Germinal center (tissue), 1 donor: Measurements from ENCODE around the gene PRKCD.

Experiments used
- DNase-seq: peaks from one replicate; pipeline ENCODE4 v3.0.0; 2012; ENCODE audit warnings: mixed read lengths, low spot score

PRKCD gene

DNA sequence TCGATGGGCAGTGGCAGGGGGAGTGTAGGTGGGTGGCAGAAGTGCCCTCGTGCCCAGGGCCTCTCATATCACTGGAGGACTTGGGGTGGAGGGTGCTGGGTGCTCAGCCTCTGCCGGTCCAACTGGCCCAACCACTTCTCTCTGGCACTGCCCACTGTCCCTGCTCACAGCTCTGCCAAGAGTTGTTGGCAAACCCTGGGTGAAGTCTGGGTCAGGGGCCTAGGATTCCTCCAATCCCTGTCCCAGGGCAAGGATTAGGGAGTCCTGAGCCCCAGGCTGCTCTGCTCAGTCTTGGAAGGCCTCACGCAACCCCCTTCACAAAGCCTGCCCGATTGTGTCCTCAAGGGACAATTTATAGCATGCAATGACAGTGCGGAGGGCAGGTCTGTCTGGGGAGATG, 5.2 kb upstream of the PRKCD start:
- DNase-seq, result no peak

DNA sequence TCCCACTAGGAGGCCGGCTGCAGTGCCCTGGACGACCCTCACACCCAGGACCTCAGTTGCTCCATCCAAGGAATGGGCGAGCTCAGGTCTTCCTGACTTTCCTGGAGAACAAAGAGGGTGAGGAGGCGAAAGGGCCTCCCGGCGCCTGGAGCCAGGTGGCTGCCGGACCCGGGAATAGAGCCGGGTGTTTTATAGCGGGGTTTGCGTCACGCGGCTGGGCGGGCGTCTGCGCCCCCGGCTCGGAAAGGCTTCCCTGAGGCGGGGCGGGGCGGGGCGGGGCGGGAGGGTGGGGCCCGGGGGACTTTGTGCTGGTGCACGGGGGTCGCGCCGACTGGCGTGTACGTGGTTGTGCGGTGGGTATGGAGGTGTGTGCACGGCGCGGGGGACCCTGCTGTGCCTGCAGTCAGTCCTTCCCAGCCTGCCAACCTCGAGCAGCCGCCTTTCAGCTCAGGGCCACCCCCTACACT, 4.6 kb upstream of the PRKCD start:
- no peak for DNase-seq

DNA sequence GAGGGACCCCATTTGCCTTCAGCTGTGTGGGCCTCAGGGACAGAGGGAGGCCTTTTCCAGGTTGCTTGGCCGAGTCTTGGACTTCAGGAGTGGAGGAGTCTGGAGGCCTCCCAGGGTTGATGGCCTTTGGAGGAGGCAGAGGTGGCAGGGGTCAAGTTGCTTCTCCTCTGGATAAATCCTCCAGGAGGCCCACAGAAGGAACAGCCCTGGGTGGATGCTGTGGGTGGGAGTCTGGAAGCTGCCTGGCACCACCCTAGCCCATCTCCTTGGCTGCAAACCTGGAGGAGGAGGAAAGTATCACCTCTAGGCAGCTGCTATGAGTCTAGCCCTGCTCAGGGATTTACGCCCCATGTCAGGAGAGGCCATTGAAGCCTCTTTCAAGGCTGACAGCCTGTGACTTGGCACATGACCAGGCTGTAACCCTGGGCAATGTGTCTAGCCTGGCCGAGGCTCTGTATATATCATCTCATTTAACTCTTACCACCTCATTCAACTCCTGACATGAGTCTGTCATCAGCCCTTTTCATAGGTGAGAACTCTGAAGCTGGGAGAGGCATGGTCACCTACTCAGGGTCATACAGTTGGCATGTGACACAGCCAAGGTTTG, 2.9 kb upstream of the PRKCD start:
- DNase-seq, result no peak

DNA sequence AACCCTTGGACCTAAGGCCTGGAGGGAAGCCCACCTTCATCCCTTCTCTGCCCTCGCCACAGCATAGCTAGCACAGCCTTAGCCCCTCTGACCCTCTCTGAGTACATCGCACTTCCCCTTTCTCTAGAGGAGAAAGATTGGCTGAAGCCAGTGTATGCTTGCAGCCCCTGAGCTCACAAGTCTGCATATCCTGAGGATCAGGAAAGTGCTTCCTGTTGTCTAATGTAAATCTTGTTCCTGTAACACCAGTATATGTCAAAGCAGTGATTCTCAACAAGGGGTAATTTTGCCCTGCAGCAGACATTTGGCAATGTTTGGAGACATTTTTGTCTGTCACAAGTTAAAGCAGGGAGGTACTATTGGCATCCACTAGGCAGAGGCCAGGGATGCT, 2.2 kb upstream of the PRKCD start:
- DNase-seq, result no peak

DNA sequence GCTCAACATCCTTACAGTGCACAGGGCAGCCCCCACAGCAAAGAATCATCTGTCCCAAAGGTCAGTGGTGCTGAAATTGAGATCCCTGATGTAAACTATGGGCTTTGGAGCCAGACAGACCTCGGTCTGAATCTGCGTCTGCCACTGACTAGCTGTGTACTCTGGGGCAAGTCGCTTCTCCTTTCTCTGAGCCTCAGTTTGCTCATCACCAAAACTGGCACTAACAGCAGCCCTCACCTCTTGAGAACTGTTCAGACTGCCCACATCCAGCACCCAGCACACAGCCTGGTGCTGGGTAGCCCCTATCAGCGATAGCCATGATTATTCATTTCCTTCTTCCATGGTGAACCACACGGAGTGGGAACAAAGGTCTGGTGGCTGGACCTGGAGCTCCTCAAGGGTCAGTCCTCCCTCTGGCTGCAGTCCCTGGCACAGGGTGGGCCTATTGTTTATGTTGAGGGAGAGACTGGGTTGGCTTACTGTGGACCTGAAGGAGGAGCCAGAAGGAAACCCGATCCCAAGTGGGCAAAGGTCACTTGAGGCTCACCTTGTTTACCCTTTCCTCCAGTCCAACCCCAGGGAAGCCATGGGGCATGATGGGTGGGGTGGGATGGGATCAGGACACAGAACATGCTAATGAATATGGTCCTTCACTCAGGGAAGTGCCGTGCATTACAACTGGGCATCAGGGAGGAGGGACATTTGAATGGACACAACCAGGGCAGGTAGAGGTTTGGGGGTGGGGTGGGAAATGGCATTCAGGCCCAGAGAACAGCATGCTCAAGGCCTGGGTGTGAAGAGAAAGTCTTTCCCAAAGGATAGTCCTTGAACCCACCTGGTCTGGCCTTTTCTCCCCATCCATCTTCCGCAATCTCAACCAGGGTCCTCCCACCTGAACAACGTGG, 1.6 kb upstream of the PRKCD start:
- no peak for DNase-seq

DNA sequence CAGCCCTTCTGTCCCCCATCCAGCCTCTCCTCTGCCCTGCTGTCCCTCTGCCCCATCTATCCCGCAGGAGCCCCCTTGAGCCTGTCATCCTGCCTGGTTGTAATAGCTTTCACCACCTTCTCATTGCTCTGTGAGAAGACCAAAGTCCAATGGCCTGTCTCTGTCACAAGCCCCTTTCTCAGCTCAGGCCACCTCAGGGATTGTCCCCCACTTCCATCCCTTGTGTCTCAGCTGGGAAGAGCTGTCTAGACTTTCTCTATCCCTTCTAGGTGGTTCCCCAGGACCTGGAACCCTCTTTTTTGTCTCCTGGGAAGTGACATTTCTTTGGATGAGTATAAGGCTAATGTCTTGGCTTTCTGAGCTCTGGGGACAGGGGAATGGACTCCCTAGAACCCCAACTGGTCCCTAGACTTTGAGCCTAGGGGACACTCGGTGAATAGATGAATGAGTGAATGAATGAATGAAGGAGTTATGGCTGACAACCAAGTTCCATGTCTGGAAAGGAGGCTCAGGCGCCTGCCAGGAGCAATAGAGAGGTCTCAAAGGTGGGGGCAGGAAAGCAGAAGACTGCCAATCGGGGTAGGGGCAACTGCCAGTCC, 849 bp upstream of the PRKCD start:
- DNase-seq, result no peak

DNA sequence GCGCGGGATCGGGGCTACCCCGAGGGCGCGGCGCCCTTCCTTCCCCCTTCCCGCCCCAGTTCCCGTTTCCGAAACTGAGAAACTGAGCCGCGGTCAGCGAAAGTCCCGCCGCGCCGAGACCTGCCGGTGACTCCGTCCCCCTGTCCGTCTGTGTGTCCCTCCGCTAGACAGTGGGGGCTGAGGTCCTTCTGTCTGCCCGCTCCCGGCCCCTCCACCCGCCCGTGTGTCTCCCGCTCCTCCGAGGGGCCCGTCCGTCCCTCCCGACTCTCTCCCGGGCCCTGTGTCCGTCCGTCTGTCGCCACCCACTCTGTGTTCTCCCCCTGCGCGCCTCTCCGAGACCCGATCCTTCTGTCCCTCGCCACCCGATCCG, 426 bp downstream of the PRKCD start:
- no peak for DNase-seq

DNA sequence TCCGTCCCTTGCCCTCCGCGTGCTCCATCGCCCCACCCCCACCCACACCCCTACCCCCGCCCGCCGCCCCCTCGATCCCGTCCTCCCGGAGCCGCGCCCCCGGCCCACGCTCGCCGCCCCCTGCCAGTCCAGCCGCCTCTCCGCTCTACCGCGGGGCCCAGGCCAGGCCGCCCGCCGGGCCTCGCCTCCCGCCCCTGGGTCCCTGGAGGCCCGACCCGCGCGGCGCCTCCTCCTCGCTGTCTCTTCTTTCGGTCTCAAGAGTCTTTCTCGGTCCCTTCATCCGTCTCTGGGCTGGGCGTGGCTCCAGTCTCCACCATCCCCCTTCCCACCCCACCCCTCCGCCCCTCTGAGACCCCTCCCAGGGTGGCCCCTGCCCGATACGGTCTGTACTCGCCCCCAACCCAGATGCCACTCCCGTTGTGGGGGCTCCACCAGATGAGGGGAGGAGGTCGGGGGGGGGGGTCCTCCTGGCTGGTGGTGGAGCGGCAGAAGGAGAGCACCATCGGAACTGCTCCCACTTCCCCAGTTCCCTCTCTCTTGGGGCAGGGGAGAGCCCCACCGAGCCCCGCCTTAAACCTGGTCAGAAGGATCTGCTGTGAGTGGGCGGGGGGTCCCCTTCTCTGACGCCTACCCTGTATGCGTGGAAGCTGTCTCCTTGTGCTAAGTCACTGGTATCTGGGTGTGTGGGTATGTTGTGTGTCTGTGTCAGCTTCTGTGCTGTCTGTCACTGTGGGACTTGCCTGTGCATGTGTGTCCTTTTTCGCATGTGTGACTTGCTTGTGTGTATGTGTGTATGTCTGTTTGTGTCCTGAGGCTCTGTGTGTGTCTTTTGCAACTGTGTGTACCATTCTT, 1.0 kb downstream of the PRKCD start:
- peak; percentile 76 for DNase-seq

DNA sequence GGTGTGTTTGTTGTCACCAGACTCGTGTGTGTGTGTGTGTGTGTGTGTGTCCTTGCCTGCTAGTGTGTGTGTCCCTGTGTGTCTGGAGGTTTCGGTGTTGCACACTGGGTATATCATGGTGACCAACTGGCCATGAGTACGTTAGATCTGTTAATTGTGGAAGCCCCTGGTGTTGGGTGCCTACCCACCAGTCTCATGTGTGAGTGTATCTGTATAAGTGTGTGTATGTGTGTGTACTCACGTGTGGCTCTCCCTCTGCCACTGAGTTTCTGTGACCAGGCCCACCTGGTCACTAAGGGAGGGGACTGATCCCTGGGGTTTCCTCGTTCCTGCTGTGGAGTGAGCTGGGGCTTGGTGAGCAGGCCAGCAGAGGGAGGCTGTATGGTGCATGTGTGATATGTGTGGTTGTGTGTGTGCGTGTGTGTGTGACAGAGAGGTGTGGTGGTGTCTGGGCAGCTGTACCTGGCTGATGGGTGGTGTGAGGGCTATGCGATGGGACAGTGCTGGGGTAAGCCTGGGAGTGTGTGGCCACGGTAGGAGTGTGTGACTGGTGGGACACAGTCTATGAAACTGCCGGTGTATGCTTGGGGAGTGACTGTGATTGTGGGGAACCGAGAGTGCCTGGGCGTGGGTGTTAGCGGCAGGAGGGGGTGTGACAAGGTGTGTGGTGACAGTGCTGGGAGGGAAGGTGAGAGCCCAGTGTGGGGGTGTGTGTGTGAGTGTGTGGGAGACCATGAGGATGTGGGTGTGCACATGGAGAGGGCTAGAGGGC, 1.8 kb downstream of the PRKCD start:
- DNase-seq, result peak; percentile 64

DNA sequence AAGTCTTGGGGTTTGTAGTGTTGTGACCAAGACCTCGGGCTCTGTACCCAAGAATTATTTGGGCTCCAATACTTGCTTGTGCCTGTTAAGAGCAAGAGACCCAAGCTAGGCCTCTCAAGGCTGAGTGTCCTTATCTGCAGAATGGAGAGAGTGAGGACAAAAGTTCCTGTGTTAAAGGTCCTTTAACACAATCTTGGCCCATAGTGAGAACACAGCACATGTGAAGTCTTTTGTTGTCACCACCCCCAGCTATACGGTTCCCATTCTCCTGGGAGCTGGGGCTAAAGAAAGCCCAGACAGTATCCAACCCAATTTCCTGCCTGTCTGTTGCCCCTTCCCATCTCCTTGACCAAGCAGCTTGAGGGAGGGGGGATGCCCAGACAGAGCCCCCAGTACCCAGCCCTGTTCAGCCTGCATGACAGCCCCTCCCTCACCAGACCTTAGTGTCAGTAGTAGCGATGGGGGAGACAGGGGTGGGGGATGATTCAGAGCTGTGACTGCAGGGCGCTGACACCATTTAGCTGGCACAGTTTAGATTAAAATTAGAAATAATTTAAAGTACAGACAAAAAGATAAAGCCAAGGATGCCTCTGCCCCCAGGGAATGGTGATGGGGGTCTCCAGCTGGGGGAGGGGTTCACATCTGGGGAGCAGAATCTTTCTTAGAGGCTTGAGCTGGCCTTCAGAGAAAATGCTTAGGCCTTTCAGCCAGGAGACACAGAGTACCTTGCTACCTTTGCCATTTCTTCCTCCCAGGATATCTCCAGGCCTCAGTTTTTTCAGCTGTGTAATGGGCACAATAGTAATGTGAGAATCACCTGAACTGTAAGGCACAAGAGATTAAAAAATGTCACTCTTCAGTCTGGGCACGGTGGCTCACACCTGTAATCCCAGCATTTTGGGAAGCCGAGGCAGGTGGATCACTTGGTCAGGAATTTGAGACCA, 2.7 kb downstream of the PRKCD start:
- DNase-seq, result no peak

DNA sequence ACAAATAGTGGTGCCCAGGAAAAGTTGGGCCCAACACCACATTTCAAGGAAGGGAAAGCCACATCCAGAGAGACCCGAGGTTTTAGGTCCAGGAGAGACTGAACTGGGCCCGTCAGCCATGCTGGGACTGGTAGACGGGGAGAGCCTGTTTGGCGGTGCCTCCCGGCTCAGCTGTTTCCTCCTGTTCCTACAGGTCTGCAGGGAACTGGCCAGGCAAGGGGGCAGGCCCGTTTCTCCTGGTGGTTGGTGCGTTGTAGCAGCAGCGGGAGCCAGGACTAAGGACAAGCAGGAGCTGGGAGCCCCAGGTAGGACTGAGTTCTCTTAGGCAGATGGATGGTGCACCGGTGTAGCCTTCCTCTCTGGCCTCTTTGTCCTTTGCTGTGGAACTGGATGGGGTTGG, 3.9 kb downstream of the PRKCD start:
- DNase-seq, result no peak

DNA sequence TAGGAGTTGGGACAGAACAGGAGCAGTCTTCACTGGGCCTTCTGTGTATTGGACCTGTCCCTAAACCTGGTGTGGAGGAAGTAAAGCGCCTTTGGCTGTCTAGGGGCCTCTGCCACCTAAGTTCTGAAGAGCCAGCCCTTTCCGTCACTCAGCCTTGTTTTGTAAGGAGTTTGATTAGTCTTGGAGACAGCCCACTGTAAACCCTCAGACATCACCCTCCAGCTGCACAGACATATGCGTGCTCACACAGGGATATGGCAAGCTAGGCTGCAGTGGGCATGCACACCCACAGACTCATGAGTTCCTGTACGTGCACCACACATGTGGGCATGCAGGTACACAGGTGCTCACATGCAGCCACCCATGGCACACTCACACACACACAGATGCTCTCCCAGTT, 5.2 kb downstream of the PRKCD start:
- no peak for DNase-seq

DNA sequence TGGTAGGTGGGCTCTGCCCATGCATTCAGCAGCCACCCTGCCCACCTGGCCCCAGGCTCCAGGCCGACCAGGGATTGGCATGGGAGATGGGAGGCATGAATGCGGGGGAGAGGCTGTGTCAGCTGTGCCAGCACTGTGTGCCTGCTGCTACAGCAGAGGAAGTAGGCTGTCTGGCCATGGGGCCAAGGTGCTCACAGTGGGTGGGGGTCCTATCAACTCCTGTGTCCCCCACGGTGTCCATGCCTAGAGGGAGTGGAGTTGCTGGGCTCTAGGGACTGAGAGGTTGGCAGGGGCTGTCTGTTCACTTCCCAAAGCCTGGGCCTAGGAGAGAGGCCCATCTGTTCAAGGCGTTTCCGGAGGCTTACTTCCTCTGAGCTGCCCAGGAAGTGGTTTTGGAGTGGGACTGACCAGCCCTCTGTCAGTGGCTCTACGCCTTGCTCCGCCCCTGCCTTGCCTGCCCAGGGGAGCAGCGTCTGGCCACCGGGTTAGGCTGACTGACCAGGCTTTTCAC, 5.8 kb downstream of the PRKCD start:
- no peak for DNase-seq

DNA sequence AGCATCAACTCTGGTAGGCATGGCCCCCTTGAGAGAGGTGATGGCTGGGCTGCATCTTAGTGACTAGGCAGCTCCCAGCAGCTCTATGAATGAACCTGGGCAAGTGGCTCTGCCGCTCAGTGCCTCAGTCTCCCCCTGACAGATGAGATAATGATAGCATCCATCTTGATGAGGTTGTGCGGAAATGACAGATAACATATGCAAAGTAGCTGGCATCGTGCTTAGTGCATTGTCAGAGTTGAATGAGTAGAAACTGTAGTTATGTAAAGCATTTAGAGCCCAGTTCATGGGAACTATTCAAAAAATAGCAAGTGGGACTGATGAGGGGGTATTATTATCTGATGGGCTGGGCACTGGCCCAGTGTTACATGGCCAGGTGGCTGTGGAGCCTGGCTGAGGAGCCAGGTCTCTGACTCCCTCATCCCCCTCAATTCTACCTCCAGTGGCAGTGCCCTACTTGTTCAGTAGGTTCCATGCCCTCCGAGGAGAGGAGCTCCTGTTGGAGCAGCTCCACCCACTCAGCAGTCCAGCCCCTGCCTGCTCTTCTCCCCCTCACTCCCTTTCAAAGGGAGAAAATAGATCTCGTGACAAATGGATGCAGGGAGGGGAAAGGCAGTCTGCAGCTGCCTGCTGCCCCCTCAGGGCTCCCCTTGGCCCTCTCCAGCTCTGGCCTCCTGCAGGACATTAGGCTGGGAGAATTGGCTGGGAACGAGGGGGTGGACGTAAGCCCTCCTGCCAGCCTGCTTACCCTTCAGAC, 6.6 kb downstream of the PRKCD start:
- peak; percentile 69 for DNase-seq

DNA sequence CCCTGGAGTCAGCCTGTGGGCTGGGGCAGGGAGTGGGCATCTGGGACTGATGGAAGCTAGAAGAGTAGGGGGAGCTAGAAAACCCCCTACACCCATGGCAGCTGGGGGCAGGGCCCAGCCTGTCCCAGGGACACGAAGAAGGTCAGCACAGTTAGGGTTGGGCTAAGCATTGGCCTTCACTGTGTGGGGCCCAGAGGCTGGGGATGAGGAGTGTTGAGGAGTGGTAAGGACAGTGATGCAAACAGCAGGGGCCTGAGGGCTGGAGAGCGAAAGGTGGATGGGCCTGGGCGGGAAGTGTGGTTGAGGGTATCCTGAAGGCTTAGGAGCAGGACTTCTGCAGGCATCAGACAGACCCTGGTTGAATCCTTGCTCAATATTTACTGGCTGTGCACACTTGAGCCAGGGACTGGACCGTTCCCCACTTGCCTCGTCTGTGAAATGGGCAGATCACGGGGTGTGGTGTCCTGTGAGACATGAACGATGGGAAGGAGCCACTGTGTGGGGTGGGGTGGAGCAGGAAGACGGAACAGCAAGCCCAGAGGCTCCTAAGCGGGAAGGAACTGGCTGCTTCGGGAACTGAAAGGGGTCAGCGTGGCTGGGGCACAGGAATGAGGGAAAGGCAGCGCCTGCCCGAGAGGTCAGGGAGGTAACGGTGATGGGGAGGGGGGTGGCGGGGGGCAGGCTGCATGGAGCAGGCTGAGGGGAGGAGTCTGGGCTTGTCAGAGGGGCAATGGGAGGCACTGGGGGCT, 7.3 kb downstream of the PRKCD start:
- no peak for DNase-seq

DNA sequence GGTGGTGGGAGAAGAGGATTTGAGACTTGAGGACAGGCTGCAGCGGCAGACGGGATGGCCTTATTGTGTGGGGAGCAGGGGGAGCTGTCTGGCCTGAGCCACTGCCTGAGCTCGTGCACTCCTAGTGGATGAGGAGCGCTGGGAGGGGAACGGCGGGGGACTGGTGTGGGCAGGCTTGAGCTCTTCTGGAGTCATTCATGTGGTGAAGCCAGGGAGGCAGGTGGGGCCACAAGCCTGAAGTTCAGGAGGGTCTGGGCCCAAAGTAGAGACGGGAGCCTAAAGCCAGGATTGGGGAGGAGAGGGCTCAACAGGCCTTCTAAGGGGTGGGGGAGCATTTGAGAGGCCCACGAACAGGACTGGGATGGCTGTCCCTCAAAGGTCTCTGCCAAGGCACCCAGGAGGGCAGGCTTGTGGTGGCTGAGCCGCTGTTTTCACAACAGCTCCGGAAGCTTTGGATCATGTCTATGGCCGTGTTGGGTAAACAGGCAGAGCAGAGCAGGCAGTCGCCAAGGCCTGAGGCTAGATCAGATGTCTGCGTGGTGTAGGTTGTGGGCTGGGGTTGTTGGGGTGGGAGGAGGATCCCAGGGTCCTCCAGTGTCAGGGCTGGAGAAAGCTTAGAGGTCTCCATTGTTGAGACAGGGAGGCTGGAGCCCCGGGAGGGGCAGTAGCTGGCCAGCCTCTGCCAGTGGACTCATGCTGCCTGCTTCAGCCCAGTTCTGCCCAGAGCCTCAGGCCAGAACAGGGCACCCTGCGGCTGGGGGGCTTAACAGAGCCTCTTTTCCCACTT, 8.2 kb downstream of the PRKCD start:
- DNase-seq, result no peak

DNA sequence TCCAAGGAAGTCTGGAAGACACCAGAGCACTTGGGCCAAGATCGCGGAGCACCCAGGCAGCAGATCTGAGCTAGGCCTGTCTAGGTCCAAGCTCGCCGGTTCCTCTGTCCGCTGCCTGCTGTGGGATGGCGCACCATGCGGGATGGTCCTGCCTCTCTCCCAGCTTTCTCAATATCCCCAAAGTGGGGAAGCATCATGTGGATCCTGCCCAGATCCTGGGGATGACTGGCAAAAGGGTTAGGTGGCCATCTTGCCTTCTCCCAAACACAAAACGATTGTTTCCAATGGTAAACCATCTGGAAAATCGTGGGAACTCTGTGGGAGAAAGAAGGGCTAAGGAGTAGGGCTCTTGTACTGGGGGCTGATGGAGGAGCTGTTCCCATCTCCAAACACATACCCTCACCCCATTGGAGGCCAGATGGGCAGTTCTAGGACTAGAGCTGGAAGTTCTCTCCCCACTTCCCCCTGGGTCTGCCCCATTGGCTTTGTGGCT, 8.9 kb downstream of the PRKCD start:
- DNase-seq, result no peak
